HepG2 (cell line): ENCODE results near the gene THSD8. TPM values are rescaled to one million over a fixed set of nuclear protein-coding genes. Genes with fewer than 3 reads are reported as not detected.
A peak's percentile ranks its signal among the peaks of the same experiment; 100 is the strongest.

Experiments used
- ATAC-seq: fragments of 200-7000 bp; cut with Tn5 transposase; 3 replicates; pipeline ENCODE4 v1.9.1; 2020; ENCODE audit warnings: mild to moderate bottlenecking, moderate library complexity
- BruUV-seq: library from RNA; stranded (reverse); fragments of 400-500 nt; replicated peaks from 2 replicates; lab custom pipeline; 2021; lab: Mats Ljungman, UMichigan
- CTCF ChIA-PET: fragments of 300-600 bp; formaldehyde crosslinking; extraction: SDS; loops from one replicate; lab custom pipeline; 2021; ENCODE audit warnings: low total read pairs, inconsistent platforms, low intra/inter-chr PET ratio; lab: Yijun Ruan, JAX
- POLR2A ChIA-PET: fragments of 350-600 bp; sonication (Branson Sonifier 250); formaldehyde crosslinking; loops from one replicate; lab custom pipeline; 2020; ENCODE audit warnings: antibody characterized with exemption, inconsistent platforms; lab: Yijun Ruan, JAX
- DNase-seq: peaks from one replicate; pipeline ENCODE4 v3.0.0-alpha.2; 2015; ENCODE audit warnings: low spot score
- FAIRE-seq: peaks from 3 replicates; lab custom pipeline; 2011; peaks lifted over from hg19 to GRCh38; lab: Jason Lieb, UNC
- H2AFZ ChIP-seq: one replicate; pipeline ENCODE4 v1.6.1; 2011; ENCODE audit warnings: low read length, inconsistent platforms
- H3K27ac ChIP-seq: fragments of 300-600 bp; 3 replicates; pipeline ENCODE4 v1.8.0; 2011; ENCODE audit warnings: mixed run types, mild to moderate bottlenecking, mixed read lengths, low read length, inconsistent platforms; ENCODE audit not compliant: insufficient read depth; ENCODE audit errors: extremely low read length
- H3K27me3 ChIP-seq, 2 experiments: fragments of 200-600 bp in 1 of 2; 2 replicates in 1 of 2; 3 replicates in 1 of 2; pipeline versions ENCODE4 v1.6.0 to v1.8.0; 2011; ENCODE audit warnings: low read length in 2 of 2, mild to moderate bottlenecking in 2 of 2, moderate library complexity in 2 of 2, inconsistent platforms in 1 of 2; ENCODE audit not compliant: insufficient read depth in 2 of 2, control insufficient read depth in 1 of 2
- H3K36me3 ChIP-seq, 2 experiments: fragments of 200-600 bp in 1 of 2; replicated peaks in 1 of 2; 2 replicates in 1 of 2; 3 replicates in 1 of 2; pipeline versions ENCODE4 v1.5.1 to v1.8.0; 2011; ENCODE audit warnings: low read length in 2 of 2, inconsistent platforms in 1 of 2; ENCODE audit not compliant: insufficient read depth in 2 of 2, control insufficient read depth in 1 of 2
- H3K4me1 ChIP-seq: 2 replicates; pipeline ENCODE4 v1.5.1; 2012; ENCODE audit warnings: low read length, inconsistent platforms; ENCODE audit not compliant: insufficient read depth
- H3K4me2 ChIP-seq: 2 replicates; pipeline ENCODE4 v1.6.0; 2011; ENCODE audit warnings: low read depth, low read length, inconsistent platforms
- H3K4me3 ChIP-seq, 3 experiments: fragments of 200-600 bp in 1 of 3; sonication (generic), shearing (Covaris generic) in 1 of 3; replicated peaks in 1 of 3; 2 replicates each; pipeline ENCODE4 v1.5.1; 2011 to 2016; ENCODE audit warnings: low read length in 3 of 3, inconsistent platforms in 2 of 3, low read depth in 2 of 3, mild to moderate bottlenecking in 2 of 3, control low read depth in 1 of 3, mixed read lengths in 1 of 3; ENCODE audit not compliant: insufficient read depth in 1 of 3
- H3K79me2 ChIP-seq: one replicate; pipeline ENCODE4 v1.6.1; 2011; ENCODE audit warnings: low read length, inconsistent platforms; ENCODE audit not compliant: insufficient read depth
- H3K9ac ChIP-seq: 2 replicates; pipeline ENCODE4 v1.6.0; 2011; ENCODE audit warnings: mild to moderate bottlenecking, low read depth, low read length, inconsistent platforms; ENCODE audit not compliant: insufficient read depth
- H3K9me3 ChIP-seq: 2 replicates; pipeline ENCODE4 v1.5.1; 2012; ENCODE audit warnings: mild to moderate bottlenecking, low read length
- H4K20me1 ChIP-seq: 2 replicates; pipeline ENCODE4 v1.6.0; 2011; ENCODE audit warnings: inconsistent platforms, mild to moderate bottlenecking, low read length, moderate library complexity; ENCODE audit not compliant: insufficient read depth
- ATF7 ChIP-seq, 2 experiments: fragments of 450-650 bp in 1 of 2; sonication (generic) in 1 of 2; formaldehyde crosslinking in 1 of 2; IDR thresholded peaks; 2 replicates each; pipeline versions ENCODE4 v1.4.0 to v1.6.1; 2016 to 2020; ENCODE audit warnings: antibody characterized with exemption in 1 of 2, mild to moderate bottlenecking in 1 of 2, missing genetic modification reagents in 1 of 2
- FOXP4 ChIP-seq: sonication (generic); formaldehyde crosslinking; IDR thresholded peaks from 2 replicates; pipeline ENCODE4 v1.4.0; 2020; ENCODE audit warnings: missing genetic modification reagents
- HDAC1 ChIP-seq: sonication (generic); formaldehyde crosslinking; IDR thresholded peaks from 2 replicates; pipeline ENCODE4 v1.5.1; 2020; ENCODE audit warnings: mild to moderate bottlenecking, missing genetic modification reagents
- IRF1 ChIP-seq: sonication (generic); formaldehyde crosslinking; IDR thresholded peaks from 2 replicates; pipeline ENCODE4 v1.4.0; 2020; ENCODE audit warnings: low read depth, mild to moderate bottlenecking, missing genetic modification reagents
- KLF9 ChIP-seq: IDR thresholded peaks from 2 replicates; pipeline ENCODE4 v1.6.1; 2016; ENCODE audit warnings: low read depth
- RFXAP ChIP-seq: sonication (generic); formaldehyde crosslinking; IDR thresholded peaks from 2 replicates; pipeline ENCODE4 v1.4.0; 2020; ENCODE audit warnings: missing genetic modification reagents, borderline replicate concordance
- SAFB2 ChIP-seq: sonication (generic); formaldehyde crosslinking; IDR thresholded peaks from 2 replicates; pipeline ENCODE4 v1.5.1; 2020; ENCODE audit warnings: missing genetic modification reagents, low read depth, mild to moderate bottlenecking, borderline replicate concordance
- UBTF ChIP-seq: sonication (generic); formaldehyde crosslinking; IDR thresholded peaks from 2 replicates; pipeline ENCODE4 v1.4.0; 2020; ENCODE audit warnings: mild to moderate bottlenecking, missing genetic modification reagents
- ZBTB44 ChIP-seq: sonication (generic); formaldehyde crosslinking; IDR thresholded peaks from 2 replicates; pipeline ENCODE4 v1.4.0; 2020; ENCODE audit warnings: missing genetic modification reagents
- ZC3H13 ChIP-seq: sonication (generic); formaldehyde crosslinking; IDR thresholded peaks from 2 replicates; pipeline ENCODE4 v1.8.1; 2023; ENCODE audit warnings: mild to moderate bottlenecking, missing genetic modification reagents, moderate library complexity
- ZFP62 ChIP-seq: sonication (generic); formaldehyde crosslinking; IDR thresholded peaks from 2 replicates; pipeline ENCODE4 v1.4.0; 2020; ENCODE audit warnings: missing genetic modification reagents
- ZKSCAN8 ChIP-seq: IDR thresholded peaks from 2 replicates; pipeline ENCODE4 v1.6.1; 2016; ENCODE audit warnings: borderline replicate concordance, missing genetic modification reagents, missing compliant biosample characterization
- ZNF451 ChIP-seq: sonication (generic); formaldehyde crosslinking; IDR thresholded peaks from 2 replicates; pipeline ENCODE4 v1.5.0; 2020; ENCODE audit warnings: mild to moderate bottlenecking, missing genetic modification reagents
- ZNF7 ChIP-seq: IDR thresholded peaks from 2 replicates; pipeline ENCODE4 v1.6.1; 2016; ENCODE audit warnings: missing biosample characterization, missing genetic modification reagents
- ZNF841 ChIP-seq: sonication (generic); formaldehyde crosslinking; IDR thresholded peaks from 2 replicates; pipeline ENCODE4 v1.8.1; 2023; ENCODE audit warnings: missing genetic modification reagents, borderline replicate concordance
- WGBS: methylation state at CpG from one replicate; pipeline ENCODE4 v1.1.6; 2017; ENCODE audit warnings: low lambda C conversion rate; 5-methylcytosine and 5-hydroxymethylcytosine counted together
- in situ Hi-C: cut with HindIII; loops from 2 replicates; pipeline ENCODE4 v1.10.0; 2017; ENCODE audit warnings: low pct_unique_long_range_greater_than_20kb; ENCODE audit not compliant: extremely low pct_ligation_motif_present
- intact Hi-C: fragments of 100-400 bp; cut with micrococcal nuclease; formaldehyde crosslinking; loops from one replicate; pipeline ENCODE4 v1.10.0; 2022; ENCODE audit not compliant: unreplicated experiment
- polyA plus RNA-seq, 8 experiments: library from polyadenylated mRNA; depleted of rRNA in 3 of 8; stranded (reverse) in 7 of 8; unstranded in 1 of 8; fragments of >200 nt; fragmentation: Illumina TruSeq in 4 of 8; extraction: Trizol in 4 of 8; gene quantifications; 2 replicates each; pipeline versions ENCODE4 v1.2.1 to v1.2.3, GENCODE V29; 2011 to 2016; ENCODE audit warnings: low read depth in 4 of 8, missing spikeins in 1 of 8, mixed read lengths in 1 of 8; ENCODE audit not compliant: insufficient read depth in 1 of 8
- total RNA-seq, 5 experiments: library from RNA; depleted of rRNA; stranded (reverse); fragments of >200 nt; fragmentation: Illumina TruSeq; extraction: Trizol; gene quantifications; 2 replicates each; pipeline ENCODE4 v1.2.3, GENCODE V29; 2016; ENCODE audit warnings: low read depth in 1 of 5

The THSD8 gene
- total and polyA plus RNA-seq, 2 of the 13 experiments (the other 11 are each of a cell fraction or from before 2014, with no cell fraction given) = 4.8 to 14.9 TPM

GRCh38 chr19:12793290-12794195 is 8.3 kb upstream of the THSD8 start:
- no peaks in the 10 kb centered on the region for H4K20me1 ChIP-seq
- ATAC-seq (peak; percentile 39), FAIRE-seq (peak; percentile 71), DNase-seq (peak; percentile 86)
- H3K4me3 ChIP-seq = peak overlapping the region; percentile 77 to 87 (median 78)
- H3K4me1 ChIP-seq = peaks cover 42% of the 10 kb centered on the region
- H3K36me3 ChIP-seq = 0 out of 5 replicates have a peak, but pooled peaks cover 0 to 1% of the 10 kb centered on the region in 2 experiments
- H3K27ac ChIP-seq = peak overlapping the region; percentile 81
- BruUV-seq = no TSS peak
- peak overlapping the region; percentile 89 for H3K9ac ChIP-seq
- H3K4me2 ChIP-seq = peak overlapping the region; percentile 99
- ChIA-PET POLR2A (interaction anchor here (1.0 to 3.9 kb wide), 13 partner anchors 8 to 124 kb away, joined by 3 to 124 read pairs (median 15); partner anchors contain the start of genes DHPS, GCDH, GET3 and HOOK2), CTCF (interaction anchor here (1.0 to 3.7 kb wide), 4 partner anchors 15 to 36 kb away, joined by 3 to 54 read pairs (median 4); partner anchors contain the start of gene HOOK2)
- no peak overlapping the region for H2AFZ ChIP-seq
- 1% methylated on average over 9 of the region's 81 CpGs for WGBS
- H3K27me3 ChIP-seq = no peaks in the 10 kb centered on the region
- intact Hi-C loops = no loop called here
- in situ Hi-C loops = no loop called here
- H3K79me2 ChIP-seq = peaks cover 8% of the 10 kb centered on the region
- no peaks in the 10 kb centered on the region for H3K9me3 ChIP-seq
- TF ChIP-seq KLF9 (CRISPR knock-in tag) (peak; percentile 82; the same call in 1 of the 2 replicates), SAFB2 (CRISPR knock-in tag) (no peak), ZNF7 (CRISPR knock-in tag) (no peak), FOXP4 (CRISPR knock-in tag) (no peak; the same call in 1 of the 2 replicates), ZC3H13 (CRISPR knock-in tag) (peak; percentile 99), RFXAP (CRISPR knock-in tag) (peak; percentile 99), ZFP62 (CRISPR knock-in tag) (no peak), HDAC1 (CRISPR knock-in tag) (peak; percentile 91), ZKSCAN8 (CRISPR knock-in tag) (no peak), ATF7 (IDR thresholded peaks at IDR 0.05) (no peak), ATF7 (CRISPR knock-in tag; IDR thresholded peaks at IDR 0.05) (peak; percentile 41; the same call in 1 of the 2 replicates), IRF1 (0 out of 2 replicates have a peak, but pooled peaks have one; percentile 35), ZNF451 (CRISPR knock-in tag) (peak; percentile 69), ZBTB44 (CRISPR knock-in tag) (peak; percentile 62; the same call in 1 of the 2 replicates), ZNF841 (CRISPR knock-in tag) (0 out of 2 replicates have a peak, but pooled peaks have one; percentile 72), UBTF (CRISPR knock-in tag) (peak; percentile 58)
